Cardiac muscle cell (in vitro differentiated cells and primary cell): Measurements from ENCODE around the gene HBG1. TPM values are rescaled to one million over a fixed set of nuclear protein-coding genes. Genes with fewer than 3 reads are reported as not detected.

Experiments
- DNase-seq, 2 donors: peaks; one replicate each; pipeline versions ENCODE4 v3.0.0 to v3.0.0-alpha.2; 2010 to 2017; ENCODE audit warnings: low read depth in 1 of 2, low spot score in 1 of 2
- H3K27ac ChIP-seq: fragments of 200-600 bp; sonication (generic); 2 replicates; pipeline ENCODE4 v1.5.1; 2016
- H3K27me3 ChIP-seq: fragments of 200-600 bp; sonication (generic); 2 replicates; pipeline ENCODE4 v1.6.0; 2016; ENCODE audit warnings: control low read depth
- H3K36me3 ChIP-seq: fragments of 200-600 bp; sonication (generic); 2 replicates; pipeline ENCODE4 v1.5.1; 2016; ENCODE audit warnings: control low read depth
- H3K4me1 ChIP-seq: fragments of 200-600 bp; sonication (generic); 2 replicates; pipeline ENCODE4 v1.8.1; 2017; ENCODE audit warnings: low read depth, mild to moderate bottlenecking, mixed run types
- H3K4me3 ChIP-seq: fragments of 200-600 bp; sonication (generic); 2 replicates; pipeline ENCODE4 v1.5.1; 2016; ENCODE audit warnings: mild to moderate bottlenecking
- H3K9me3 ChIP-seq: fragments of 200-600 bp; sonication (generic); 2 replicates; pipeline ENCODE4 v1.5.1; 2017; ENCODE audit warnings: low read depth, mild to moderate bottlenecking, control low read depth
- polyA plus RNA-seq: library from polyadenylated mRNA; unstranded; fragments of >200 nt; fragmentation: Nextera tagmentation; extraction: Ambion mirVana; gene quantifications from 2 replicates; pipeline ENCODE4 v1.2.1, GENCODE V29; 2016
- total RNA-seq: library from RNA; depleted of rRNA; stranded (reverse); fragments of >200 nt; gene quantifications from 2 replicates; pipeline ENCODE4 v1.2.3, GENCODE V29; 2016
- TF ChIP-seq, protein P1 (sequence below): IDR thresholded peaks from 2 replicates; pipeline ENCODE4 v1.5.1; 2012; ENCODE audit warnings: low read depth, mild to moderate bottlenecking, low read length

Gene HBG1
- total and polyA plus RNA-seq, 2 experiments from 2014 or later = not detected

DNA sequence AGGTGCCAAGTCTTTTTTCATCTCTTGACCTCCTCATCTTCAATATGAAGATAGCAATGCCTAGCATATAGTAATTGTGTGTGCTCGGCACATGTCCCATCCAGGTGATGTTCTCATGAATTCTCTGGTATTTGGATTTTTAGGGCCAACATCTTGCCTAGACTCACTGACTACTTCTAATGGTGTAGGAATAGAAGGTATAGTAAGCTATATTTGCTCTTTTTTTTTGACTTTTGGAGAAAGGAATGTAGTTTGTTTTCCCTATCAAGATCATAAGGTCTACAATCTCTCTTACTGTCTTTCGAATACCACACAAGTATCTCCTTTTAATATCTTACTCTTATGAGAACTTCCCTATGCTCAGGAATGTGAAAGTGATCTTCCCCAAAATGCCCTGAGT is 18.5 kb downstream of the HBG1 start:
- H3K27ac ChIP-seq = no peak overlapping the region
- no peaks in the 10 kb centered on the region for H3K27me3 ChIP-seq
- no peak overlapping the region for H3K4me3 ChIP-seq
- H3K4me1 ChIP-seq = peaks cover 9% of the 10 kb centered on the region
- H3K9me3 ChIP-seq = no peaks in the 10 kb centered on the region
- TF ChIP-seq, protein P1, sequence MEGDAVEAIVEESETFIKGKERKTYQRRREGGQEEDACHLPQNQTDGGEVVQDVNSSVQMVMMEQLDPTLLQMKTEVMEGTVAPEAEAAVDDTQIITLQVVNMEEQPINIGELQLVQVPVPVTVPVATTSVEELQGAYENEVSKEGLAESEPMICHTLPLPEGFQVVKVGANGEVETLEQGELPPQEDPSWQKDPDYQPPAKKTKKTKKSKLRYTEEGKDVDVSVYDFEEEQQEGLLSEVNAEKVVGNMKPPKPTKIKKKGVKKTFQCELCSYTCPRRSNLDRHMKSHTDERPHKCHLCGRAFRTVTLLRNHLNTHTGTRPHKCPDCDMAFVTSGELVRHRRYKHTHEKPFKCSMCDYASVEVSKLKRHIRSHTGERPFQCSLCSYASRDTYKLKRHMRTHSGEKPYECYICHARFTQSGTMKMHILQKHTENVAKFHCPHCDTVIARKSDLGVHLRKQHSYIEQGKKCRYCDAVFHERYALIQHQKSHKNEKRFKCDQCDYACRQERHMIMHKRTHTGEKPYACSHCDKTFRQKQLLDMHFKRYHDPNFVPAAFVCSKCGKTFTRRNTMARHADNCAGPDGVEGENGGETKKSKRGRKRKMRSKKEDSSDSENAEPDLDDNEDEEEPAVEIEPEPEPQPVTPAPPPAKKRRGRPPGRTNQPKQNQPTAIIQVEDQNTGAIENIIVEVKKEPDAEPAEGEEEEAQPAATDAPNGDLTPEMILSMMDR = no peak
- DNase-seq = no peak
- H3K36me3 ChIP-seq = no peaks in the 10 kb centered on the region

DNA sequence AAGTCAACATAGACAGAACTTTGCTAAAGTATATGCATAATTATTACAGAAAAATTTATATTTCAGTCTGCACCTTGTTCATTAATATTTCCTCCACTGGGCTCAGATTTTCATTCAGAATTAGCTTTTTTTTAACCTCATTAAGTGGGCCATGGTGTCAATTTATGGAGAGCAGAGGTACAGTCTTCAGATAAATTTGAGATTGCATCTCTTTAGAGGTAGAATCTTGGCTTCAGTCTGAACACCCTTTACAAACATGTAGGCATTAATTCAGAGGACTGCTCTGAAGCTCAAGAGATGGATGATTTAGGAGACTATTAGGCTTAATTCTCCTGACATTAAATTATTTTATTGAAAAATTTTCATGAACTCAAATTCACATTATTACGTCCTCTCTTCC is 19.4 kb downstream of the HBG1 start:
- Histone ChIP-seq H3K27me3 (no peaks in the 10 kb centered on the region), H3K4me3 (no peak overlapping the region), H3K36me3 (no peaks in the 10 kb centered on the region), H3K27ac (no peak overlapping the region), H3K9me3 (no peaks in the 10 kb centered on the region), H3K4me1 (peaks cover 9% of the 10 kb centered on the region)
- TF ChIP-seq, protein P1 = no peak
- no peak for DNase-seq

DNA sequence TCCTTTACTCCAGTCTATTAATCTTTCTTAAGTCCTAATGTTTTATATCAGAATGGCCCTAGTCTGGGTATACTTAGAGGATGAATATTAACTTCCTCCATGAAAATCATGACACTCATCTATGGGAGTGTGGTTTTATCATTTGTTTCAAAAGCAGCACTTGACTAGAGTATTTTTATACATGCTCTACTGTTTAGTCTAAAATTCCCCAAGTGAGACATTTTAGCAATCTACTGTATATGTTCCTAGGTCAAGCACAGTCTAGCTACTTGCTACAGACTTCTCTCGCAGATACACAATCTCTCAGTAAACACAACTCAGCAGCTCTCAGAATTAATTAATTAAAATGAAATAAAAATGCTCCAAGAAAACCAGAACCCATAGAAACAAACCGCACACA is 19.9 kb downstream of the HBG1 start:
- Histone ChIP-seq H3K27ac (no peak overlapping the region), H3K4me1 (peaks cover 8% of the 10 kb centered on the region), H3K36me3 (no peaks in the 10 kb centered on the region), H3K27me3 (no peaks in the 10 kb centered on the region), H3K9me3 (no peaks in the 10 kb centered on the region), H3K4me3 (no peak overlapping the region)
- no peak for DNase-seq
- TF ChIP-seq, protein P1 = no peak

DNA sequence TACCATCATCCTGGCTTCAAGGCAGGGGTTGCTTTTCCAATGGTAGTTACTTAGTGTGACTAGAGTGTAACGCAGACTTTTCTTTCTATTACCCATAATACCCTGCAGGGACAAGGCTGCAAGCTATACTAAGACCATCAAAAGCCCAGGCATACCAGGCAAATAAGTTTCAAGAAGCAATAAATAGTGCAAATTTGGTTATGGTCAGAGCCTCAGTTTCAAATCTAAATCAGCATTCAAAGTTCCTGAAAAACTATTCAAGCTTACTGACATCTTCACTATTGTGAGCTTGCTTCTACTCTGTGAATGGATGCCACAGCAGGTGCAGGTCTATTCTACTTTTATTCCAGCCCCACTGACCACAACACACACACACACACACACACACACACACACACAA is 20.3 kb downstream of the HBG1 start:
- DNase-seq = no peak

DNA sequence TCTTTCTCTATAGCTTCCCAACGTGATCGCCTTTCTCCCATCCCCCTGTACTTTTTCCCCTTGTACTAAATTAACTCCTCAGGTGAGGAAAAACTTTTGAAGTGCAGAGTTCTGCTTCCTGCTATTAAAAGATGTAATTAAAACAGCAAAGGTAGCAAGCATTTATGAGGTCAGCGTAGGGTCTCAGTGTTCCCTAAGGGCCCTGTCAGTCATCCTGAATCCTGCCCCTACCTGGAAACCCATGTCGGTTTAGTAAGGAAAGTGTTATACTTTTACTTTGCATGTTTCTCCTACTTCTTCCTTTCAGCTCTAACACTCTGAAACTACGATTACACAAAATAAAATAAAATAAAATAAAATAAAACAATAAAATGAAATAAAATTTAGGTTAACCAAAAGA is 21.5 kb downstream of the HBG1 start:
- Histone ChIP-seq H3K4me1 (no peaks in the 10 kb centered on the region), H3K27me3 (no peaks in the 10 kb centered on the region), H3K9me3 (no peaks in the 10 kb centered on the region), H3K27ac (no peak overlapping the region), H3K4me3 (no peak overlapping the region), H3K36me3 (no peaks in the 10 kb centered on the region)
- TF ChIP-seq, protein P1 = no peak
- no peak for DNase-seq

More for the DNA sequence above, 20.3 kb downstream of the HBG1 start:
- TF ChIP-seq, protein P1 = no peak
- Histone ChIP-seq H3K27me3 (no peaks in the 10 kb centered on the region), H3K4me1 (peaks cover 4% of the 10 kb centered on the region), H3K27ac (no peak overlapping the region), H3K4me3 (no peak overlapping the region), H3K9me3 (no peaks in the 10 kb centered on the region), H3K36me3 (no peaks in the 10 kb centered on the region)

DNA sequence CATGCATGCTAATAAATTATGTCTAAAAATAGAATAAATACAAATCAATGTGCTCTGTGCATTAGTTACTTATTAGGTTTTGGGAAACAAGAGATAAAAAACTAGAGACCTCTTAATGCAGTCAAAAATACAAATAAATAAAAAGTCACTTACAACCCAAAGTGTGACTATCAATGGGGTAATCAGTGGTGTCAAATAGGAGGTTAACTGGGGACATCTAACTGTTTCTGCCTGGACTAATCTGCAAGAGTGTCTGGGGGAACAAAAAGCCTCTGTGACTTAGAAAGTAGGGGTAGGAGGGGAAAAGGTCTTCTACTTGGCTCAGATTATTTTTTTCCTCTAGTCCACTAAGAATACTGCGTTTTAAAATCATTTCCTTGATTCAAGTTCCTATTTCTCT is 22.0 kb downstream of the HBG1 start:
- Histone ChIP-seq H3K27ac (no peak overlapping the region), H3K27me3 (no peaks in the 10 kb centered on the region), H3K9me3 (no peaks in the 10 kb centered on the region), H3K4me3 (no peak overlapping the region), H3K36me3 (no peaks in the 10 kb centered on the region), H3K4me1 (no peaks in the 10 kb centered on the region)
- TF ChIP-seq, protein P1 = no peak
- DNase-seq = no peak
